ENCODE data around the gene GZMM.
"Not testable (repeated sequence)": the region's sequence is repeated elsewhere in the genome, so short reads cannot be mapped to it uniquely, and the experiment has no call there.

The GZMM gene

GRCh38 chr19:580274-580835 lies 36.5 kb downstream of the GZMM start:
- DNase-seq: no peak

GRCh38 chr19:581399-582111 lies 37.7 kb downstream of the GZMM start:
- DNase-seq: no peak

GRCh38 chr19:582497-583197 lies 38.8 kb downstream of the GZMM start:
- no peak for DNase-seq

DNA sequence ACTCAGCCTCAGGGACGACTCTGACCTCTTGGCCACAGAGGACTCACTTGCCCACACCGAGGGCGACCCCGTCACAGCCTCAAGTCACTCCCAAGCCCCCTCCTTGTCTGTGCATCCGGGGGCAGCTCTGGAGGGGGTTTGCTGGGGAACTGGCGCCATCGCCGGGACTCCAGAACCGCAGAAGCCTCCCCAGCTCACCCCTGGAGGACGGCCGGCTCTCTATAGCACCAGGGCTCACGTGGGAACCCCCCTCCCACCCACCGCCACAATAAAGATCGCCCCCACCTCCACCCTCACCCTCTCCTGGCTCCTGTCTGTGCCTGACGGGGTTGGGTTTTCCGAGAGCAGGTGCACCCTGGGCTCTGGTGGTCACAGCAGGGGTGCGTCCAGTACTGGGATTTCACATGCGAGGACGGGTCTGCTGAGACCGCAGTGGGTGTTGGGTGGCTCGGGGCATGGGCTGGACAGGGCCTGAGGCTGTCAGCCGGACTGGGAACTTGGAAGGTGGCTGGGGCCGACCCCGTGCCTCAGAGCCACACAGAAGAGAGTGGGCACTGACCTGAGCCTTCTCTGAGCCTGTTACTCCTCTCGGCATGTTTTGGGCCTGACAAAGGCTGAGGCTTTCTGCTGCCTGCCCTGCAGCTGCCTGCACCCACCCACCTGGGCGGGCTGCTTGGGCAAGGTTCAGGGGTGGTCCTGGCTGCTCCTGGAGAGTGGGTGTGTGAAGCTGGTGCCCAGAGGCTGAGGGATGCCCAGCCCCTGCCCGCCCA lies 39.5 kb downstream of the GZMM start:
- DNase-seq: no peak

- no peak for DNase-seq
Observed at GRCh38 chr19:583968-584239, 40.1 kb downstream of the GZMM start.

GRCh38 chr19:584240-585001 lies 40.6 kb downstream of the GZMM start:
- peak in 40 of 56 donors; percentile 10 to 73 (median 38) for DNase-seq

DNA sequence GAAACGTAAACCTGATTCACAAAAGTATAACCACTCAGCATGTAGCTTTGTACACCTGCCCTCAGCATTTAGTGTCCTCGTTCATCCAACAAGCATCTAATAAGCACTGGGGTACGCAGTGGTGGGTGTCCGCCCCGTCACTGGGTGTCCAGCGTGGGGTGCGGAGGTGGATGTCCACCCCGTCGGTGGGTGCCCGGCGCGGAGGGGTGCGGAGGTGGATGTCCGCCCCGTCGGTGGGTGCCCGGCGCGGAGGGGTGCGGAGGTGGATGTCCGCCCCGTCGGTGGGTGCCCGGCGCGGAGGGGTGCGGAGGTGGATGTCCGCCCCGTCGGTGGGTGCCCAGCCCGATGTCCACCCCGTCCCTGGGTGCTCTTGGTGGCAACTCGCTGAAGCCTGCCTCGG lies 41.3 kb downstream of the GZMM start:
- not testable (repeated sequence) for DNase-seq

- DNase-seq: no peak
Observed at GRCh38 chr19:585551-586110, 41.8 kb downstream of the GZMM start.

DNA sequence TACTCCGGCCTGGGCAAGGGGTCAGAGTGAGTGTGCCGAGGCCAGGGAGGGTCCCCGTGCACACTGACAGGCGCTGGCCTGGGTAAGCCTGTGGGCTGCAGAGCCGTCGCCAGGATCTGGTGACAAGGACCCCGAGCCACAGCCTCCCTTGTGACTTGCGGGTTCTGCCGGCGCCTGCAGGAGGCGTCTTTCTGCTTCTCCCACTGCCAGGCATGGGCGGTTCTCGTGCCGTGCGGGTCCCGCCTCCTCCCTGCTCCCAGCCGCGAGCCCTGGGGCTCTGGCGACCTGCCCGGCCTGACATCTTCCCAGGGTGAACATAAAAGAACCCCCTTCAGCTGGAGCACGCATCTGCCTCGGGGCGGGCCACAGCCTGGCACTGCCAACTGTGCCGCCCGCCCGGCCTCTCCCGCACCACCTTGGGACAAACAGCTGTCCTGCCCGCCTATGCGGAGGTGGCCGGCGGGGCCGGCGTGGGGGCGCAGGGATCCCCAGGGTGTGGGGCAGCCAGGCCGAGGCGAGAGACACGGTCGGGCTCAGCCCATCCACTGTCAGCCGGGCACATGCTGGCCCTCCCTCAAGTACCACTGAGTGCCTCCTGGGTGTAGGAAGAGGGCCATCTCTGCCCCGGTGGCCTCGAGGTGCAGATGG lies 44.4 kb downstream of the GZMM start:
- peak in 55 of 56 donors; percentile 36 to 93 (median 83) for DNase-seq

- peak in 22 of 56 donors; percentile 16 to 67 (median 50) for DNase-seq
Observed at GRCh38 chr19:588741-589692, 45.2 kb downstream of the GZMM start.

DNA sequence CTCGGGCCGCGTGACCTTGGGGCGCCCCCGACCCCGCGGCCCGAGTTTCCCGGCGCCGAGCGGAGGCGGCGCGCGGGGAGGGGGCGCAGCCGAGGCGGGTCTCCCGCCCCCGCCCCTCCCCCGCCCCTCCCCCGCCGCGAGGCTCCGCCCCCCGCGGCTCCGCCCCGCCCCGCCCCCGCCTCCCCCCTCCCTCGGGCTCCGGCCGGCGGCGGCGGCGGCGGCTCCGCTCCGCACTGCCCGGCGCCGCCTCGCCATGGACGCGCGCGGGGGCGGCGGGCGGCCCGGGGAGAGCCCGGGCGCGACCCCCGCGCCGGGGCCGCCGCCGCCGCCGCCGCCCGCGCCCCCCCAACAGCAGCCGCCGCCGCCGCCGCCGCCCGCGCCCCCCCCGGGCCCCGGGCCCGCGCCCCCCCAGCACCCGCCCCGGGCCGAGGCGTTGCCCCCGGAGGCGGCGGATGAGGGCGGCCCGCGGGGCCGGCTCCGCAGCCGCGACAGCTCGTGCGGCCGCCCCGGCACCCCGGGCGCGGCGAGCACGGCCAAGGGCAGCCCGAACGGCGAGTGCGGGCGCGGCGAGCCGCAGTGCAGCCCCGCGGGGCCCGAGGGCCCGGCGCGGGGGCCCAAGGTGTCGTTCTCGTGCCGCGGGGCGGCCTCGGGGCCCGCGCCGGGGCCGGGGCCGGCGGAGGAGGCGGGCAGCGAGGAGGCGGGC lies 46.0 kb downstream of the GZMM start, which contains the start of gene HCN2:
Gene HCN2 (plus strand): TSS at position 189 of the 703 bp plus-strand sequence. CDS start 65 bp downstream, at position 254.
- DNase-seq: no peak

DNA sequence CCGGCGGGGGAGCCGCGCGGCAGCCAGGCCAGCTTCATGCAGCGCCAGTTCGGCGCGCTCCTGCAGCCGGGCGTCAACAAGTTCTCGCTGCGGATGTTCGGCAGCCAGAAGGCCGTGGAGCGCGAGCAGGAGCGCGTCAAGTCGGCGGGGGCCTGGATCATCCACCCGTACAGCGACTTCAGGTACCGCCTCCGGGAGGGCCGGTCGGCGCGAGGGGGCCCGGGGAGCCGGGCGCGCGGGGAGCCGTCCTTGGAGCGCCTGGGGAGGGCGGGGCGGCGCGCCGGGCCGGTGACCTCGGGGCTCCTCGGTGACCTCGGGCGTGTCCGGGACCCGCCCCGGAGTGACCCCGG lies 46.5 kb downstream of the GZMM start:
- peak in 4 of 56 donors; percentile 7 to 26 (median 20) for DNase-seq

DNA sequence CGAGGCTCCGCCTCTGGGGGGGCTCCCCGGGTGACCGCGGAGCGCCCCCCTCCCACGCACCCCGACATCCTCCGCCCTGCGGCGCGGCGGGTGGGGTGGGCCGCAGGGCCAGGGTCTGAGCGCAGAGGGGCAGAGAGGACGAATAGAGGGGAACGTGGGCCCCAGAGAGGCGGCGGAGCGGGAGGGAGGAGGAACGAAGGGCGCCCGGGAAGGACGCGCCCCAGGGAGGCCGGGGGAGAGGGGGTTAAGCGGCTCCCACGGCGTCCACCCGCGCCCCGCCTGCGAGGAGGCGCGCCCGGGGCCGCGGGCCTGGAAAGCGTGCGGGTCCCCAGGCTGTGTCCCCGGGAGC lies 46.9 kb downstream of the GZMM start:
- DNase-seq: peak in 2 of 56 donors; percentile 7 to 35

DNA sequence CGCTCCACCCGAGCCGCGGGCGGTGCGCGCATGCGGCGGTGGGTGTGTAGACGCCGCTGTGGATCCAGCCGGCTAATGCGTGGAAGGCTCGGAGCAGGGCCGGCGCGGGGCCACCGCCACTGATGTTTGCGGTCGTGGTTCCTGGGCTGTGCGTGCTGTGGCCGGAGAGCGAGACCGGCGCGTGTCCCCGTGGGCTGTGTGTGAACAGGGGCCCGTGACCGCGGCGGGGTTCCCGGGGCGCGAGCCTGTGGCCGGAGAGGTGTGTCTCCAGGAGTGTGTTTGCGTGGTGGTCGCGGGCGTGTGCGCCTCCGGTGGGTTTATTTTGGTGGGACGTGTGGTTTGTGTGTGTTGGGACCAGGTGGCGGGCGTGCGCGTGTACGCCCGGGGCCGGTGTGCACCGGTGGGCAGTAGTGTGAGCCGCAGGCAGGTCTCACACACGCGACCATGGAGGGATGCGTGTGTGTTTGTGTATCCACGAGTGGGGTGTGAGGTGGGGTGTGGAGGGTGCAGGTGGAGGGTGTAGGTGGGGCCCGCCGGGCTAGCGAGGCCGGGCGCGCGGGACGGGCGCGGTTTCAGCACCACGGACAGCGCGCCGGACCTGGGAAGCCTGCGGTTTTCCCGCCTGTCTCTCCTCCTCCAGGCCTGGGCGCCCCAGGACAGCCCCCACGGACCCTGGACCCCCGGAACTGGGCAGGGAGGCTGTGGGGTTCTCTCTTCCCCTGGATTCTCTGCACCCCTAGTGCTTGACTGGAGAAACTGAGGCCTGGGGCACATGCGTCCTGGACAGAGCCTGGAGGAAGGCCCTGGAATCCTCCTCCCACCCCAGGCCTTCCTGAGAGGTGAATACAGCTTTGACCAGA lies 47.5 kb downstream of the GZMM start:
- peak in 7 of 56 donors; percentile 4 to 59 (median 10) for DNase-seq

DNA sequence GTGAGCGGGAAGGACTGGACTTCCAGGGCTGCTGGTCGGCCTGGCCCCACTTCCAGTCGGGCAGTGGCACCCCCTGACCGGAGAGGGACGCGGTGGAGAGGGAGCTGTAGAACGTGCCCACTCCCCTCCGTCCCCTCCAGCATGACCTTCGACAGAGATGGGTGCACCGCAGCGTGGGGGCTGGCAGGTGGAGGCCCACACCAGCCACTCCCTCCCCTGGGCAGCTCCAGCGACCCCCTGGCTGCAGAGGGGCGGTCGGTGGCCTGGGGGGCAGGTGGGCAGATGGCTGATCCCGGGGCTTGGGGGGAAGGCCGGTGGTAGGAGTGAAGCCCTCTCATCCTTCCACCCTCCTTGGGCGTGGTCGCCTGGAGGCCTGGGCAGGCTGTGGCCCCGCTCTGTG lies 48.2 kb downstream of the GZMM start:
- DNase-seq: no peak

DNA sequence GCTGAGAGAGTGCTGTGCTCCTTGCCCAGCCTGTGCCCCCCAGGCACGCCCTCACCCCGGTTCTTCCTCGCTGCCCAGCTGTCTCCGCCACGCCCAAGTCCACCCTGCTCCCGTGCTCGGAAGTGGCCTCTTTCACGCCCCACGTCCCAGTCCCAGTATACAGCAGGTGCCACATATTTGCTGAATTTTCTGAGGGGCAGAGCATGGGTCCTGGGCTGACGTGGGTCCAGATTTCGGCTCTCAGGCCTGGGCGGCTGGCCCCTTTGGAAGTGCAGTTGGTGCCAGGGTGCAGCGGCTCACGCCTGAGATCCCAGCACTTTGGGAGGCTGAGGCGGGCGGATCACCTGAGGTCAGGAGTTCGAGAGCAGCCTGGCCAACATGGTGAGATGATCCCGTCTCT lies 49.2 kb downstream of the GZMM start:
- no peak for DNase-seq

DNA sequence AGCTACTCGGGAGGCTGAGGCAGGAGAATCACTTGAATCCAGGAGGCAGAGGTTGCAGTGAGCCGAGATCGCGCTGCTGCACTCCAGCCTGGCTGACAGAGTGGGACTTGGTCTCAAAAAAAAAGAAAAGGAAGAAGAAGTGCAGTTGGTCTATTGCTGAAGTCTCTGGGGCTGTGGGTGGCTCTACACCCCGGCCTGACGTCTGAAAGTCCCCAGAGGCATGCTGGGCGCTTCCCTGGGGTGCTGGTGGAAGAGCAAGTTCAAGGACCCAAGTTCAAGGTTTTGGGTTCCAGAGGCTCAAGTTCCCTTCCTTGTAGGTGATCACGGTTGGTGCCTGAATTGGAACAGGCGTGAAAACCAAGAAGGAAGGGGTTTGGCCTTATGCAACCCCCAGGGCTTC lies 49.7 kb downstream of the GZMM start:
- DNase-seq: no peak
